NCI-H2081 treated with DMSO at 0.1 percent for 48 hours (cell line): ENCODE data around the gene MILR1.
A peak's percentile ranks its signal among the peaks of the same experiment; 100 is the strongest.
"Not testable (repeated sequence)": the region's sequence is repeated elsewhere in the genome, so short reads cannot be mapped to it uniquely, and the experiment has no call there.

Experiments
- DNase-seq: peaks from one replicate; lab custom pipeline; 2025; lab: John Stamatoyannopoulos, UW

Gene MILR1, protein sequence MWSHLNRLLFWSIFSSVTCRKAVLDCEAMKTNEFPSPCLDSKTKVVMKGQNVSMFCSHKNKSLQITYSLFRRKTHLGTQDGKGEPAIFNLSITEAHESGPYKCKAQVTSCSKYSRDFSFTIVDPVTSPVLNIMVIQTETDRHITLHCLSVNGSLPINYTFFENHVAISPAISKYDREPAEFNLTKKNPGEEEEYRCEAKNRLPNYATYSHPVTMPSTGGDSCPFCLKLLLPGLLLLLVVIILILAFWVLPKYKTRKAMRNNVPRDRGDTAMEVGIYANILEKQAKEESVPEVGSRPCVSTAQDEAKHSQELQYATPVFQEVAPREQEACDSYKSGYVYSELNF

DNA sequence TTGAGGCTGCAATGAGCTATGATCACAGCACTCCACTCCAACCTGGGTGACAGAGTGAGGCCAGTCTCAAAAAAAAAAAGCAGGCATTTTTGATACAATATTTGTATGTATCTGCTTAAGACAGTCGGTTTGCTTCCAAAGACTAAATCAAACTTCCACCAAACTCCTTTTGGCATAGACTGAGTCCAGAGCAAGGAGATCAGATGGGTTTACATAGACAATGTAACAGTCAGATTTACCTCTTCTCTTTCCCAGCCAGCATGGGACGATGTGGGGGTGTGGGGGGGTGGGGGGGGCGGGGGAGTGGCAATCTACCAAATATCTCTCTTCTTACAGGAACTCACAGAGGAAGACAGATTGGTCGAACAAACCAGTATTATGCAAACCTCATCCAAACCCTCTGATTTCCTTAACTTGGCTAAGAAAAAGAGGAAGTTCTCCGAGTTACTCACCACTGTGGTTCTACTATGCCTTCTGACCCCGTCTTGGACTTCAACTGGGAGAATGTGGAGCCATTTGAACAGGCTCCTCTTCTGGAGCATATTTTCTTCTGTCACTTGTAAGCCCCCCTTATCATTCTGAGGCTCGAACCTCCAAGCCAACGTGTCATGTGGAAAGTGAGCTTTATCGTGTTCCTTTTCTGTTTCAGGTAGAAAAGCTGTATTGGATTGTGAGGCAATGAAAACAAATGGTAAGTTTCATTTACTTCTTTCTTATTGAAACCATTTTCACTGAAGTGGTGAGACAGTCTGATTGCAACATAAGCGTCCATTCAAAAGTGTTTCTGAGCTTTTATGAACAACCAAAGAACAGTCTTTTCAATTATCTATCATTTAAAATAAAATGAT lies at the start of gene MILR1:
MILR1 (plus strand) TSS at position 451 of the 848 bp plus-strand sequence; CDS start at position 505, 54 bp downstream.
- no peak for DNase-seq

DNA sequence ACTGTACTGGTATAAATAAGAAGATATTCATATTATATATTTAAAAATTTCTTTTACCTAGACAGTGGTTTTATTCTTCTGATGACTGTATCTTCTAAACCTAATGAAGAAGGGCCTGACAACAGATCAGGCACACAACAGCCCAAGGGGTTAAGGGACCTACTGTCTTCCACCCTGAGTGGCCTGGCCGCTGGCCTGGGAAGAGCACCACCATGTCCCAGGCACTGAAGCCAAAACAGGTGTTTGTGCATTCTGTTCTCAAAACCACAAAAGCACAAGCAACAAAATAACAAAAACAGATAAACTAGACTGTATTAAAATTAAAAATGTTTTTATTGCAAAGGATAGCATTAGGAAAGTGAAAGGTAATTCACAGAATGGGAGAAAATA lies 49.2 kb upstream of the MILR1 start:
- no peak for DNase-seq

DNA sequence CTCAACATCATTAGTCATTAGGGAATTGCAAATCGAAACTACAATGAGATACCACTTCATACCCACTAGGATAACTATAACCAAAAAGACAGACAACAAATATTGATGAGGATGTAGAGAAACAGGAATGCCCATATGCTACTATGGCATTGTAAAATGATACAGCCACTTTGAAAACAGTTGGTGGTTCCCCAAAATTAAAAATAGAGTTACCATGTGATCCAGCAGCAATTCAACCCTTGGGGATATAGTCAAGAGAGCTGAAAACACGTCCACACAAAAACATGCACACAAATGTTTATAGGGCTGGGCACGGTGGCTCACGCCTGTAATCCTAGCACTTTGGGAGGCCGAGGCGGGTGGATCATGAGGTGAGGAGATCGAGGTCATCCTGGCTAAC lies 48.3 kb upstream of the MILR1 start:
- DNase-seq, result no peak

DNA sequence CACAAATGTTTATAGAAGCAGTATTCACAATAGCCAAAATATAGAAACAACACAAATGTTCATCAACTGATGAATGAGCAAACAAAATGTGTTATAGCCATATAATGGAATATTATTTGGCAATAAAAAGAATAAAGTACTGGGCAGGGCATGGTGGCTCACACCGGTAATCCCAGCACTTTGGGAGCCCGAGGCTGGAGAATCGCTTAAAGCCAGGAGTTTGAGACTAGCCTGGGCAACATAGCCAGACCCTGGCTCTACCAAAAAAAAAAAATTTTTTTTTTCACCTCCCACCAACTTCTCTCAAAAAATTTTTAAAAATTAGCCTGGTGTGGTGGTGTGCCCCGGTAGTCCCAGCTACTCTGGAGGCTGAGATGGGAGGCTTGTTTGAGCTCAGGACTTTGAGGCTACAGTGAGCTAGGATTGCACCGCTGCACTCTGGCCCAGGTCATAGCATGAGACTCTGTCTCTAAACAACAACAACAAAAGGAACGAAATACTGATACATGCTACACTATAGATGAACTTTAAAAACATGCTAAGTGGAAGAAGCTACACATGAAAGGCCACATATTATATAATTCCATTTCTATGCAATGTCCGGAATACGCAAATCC lies 47.6 kb upstream of the MILR1 start:
- no peak for DNase-seq

DNA sequence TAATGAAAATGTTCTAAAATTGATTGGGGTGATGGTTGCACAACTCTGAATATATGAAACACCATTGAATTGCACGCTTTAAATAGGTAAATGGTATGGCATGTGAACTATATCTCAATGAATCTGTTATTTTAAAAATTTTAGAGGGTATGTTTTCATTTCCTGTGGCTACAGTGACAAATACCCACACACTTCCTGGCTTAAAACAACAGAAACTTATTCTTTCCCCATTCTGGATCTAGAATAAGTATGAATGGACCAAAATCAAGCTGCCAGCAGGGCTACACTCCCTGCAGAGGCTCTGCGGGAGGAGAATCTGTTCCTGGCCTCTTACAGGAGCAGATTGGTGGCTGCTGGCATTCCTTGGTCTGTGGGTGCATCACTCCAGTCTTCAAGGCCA lies 47.0 kb upstream of the MILR1 start:
- DNase-seq, result no peak

DNA sequence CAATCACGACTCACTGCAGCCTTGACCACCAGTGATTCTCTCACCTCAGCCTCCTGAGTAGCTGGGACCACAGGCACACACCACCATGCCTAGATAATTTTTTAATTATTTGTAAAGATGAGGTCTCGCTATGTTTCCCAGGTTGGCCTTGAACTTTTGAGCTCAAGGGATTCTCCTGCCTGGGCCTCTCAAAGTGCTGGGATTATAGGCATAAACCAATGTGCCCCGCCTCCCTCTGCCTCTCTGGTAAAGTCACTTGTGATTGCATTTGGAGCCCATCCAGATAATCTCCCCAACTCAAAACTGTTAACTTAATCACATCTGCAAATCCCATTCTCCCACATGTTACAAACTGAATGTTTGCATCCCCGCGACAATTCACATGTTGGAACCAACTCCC lies 46.4 kb upstream of the MILR1 start:
- no peak for DNase-seq

DNA sequence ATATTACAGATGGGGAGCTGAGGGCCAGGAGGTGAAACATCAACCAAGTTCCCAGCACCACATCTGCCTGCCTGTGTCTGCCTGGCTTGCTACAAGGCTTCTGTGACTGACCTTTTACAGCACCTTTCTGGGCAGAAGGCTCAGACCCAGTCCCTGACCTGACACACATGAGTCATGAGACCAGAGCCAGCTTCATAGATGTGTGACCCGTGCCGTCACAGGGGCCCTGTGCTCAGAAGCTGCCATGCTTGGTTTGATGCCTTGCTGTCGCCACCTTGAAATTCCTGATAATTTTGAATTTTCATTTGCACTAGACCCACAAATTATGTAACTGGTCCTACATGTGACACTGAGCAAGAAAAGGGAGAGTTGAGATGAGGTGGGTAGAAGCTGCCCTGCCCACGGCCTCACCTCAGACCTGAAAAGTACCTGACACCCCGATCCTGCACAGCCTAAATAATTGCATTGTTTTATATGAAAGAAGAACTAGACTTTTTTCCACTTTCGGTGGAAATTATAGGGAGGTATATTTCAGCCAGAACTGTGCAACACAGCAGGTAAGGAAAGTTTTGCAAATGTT lies 44.9 kb upstream of the MILR1 start:
- no peak for DNase-seq

DNA sequence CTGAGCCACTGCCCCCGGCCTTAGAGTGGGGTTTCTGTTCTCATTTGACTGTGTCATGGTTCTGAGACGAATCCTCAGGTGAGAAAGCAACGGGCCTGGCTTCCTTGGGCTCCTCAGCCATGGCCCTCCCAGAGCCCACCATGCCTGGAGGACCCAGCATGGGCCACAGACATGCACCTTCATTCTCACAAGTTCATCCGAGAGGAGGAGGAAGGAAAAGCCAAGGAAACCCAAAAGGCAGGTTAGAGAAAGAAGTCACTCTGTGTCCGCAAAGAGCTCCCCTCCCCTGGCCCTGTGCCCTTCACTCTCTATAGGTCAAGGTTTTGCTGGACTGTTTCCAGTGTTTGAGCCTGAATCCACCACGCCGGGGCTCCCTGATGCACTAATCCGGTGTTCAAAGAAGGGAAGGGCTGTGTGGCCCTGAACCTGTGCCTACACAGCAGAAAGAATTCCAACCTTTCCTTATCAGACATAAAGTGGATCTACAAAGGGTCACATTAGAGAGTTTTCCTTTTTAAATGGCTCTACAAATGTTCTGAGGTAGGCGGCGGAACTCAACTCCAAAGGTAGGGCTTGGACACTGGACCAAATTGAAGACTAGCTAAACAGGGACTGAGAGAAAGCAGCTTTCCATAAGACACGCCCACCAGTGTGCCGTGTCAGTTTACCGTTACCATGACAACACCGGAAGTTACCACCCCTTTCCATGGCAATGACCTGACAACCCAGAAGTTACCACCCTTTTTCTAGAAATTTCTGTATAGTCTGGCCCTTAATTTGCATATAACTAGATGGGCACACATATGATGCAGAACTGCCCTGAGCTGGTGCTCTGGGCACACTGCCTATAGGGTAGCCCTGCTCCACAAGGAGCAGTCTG lies 42.4 kb upstream of the MILR1 start:
- DNase-seq, result no peak

DNA sequence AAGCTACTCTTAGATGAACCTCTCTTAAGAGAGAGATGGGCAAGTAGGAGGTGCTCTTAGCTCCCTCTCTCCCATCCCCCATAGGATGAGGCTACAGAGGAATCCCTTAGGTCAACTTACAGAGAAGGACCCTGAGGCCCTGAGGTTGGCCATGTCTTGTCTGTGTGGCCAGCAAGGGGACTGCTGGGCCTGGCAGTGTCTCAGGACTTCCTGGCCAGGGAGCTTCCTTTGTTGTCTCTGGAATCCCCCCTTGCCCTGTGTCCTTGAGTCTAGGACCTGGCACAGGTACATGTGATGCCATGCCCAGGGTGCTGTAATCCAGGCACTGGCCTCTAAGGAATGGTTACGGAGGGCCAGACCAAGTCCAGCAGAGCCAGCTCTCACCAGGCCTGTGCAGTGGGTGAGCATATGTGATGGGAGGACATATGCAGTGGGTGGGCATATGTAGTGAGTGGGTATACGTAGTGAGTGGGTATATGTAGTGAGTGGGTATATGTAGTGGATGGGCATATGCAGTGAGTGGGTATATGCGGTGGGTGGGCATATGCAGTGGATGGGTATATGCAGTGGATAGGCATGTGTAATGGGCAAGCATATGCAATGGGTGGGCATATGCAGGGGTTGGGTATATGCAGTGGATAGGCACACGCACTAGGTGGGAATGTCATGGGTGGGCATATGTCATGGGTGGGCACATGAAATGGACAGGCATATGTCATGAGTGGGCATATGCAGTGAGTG lies 38.0 kb upstream of the MILR1 start:
- no peak for DNase-seq

DNA sequence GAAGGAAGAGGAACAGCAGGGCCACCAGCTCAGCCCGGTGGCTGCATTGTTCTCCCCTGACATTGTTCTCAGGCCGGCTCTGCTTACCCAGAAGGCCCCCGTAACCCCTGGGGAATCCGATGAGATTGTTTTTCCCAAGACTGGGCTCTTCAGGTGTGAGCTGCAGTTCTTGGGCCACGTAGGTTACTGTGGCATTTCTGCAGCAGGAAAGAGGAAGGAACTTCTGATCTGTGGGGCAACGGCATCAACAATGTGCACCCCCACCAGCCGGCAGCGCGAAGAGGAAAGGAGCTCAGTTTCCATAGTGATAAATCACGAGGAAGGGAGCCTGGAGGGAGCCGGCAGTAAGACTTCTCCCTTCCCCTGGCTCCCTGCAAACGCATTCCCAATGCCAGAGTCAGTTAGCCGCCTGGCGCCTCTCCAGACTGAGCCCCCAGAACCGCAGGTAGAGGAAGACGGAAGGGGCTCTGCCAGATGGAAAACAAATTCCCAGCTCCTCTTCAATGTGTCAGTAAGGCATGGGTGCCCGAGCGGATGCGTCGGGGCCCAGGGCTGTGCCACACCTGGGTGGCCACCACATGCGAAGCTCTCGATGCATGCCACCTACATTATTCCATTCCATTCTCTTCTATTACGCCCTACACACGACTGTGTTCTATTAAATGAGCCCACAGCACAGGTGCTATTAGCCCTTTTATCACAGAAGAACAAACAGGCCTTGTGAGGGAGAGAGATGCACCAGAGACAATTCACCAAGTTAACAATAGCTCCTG lies 36.7 kb upstream of the MILR1 start:
- DNase-seq, result no peak

DNA sequence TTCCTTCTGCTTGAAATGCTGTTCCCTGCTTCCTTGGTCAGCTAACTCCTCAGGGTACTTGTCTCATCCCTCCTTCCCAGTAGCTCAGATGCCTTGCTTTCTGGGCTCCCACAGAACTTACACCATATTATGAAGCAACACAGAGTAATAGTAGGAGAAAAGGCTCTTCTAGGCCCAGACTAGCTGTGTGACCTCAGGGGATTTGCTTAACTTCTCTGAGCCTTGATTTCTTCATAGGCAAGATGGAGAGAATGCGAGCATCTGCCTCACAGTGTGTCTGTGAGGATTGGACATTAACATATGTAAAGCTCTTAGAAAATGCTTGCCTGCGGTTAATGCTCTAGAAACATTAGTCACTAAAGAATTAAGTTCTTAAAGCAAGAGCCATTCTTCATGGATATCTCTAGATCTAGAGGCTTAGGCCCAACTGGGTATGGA lies 36.0 kb upstream of the MILR1 start:
- DNase-seq, result no peak

DNA sequence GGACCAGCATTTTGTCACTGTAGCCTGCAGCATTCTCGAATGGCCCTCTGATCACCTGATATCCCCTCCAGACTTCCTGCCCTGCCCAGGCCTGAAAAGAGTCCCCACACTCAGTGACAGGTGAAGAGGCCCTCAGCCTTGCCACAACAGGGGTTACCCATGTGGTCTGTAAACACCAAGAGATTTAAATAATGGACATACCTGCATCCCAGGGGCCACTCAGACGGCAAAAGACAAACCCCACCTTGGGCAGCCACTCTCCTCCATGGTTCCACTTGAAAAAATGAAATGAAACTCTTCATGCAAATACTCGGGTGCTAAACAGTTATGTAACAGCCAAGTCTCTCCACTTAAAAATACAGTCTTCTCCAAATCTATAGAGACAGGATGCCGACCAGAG lies 35.4 kb upstream of the MILR1 start:
- DNase-seq, result no peak

DNA sequence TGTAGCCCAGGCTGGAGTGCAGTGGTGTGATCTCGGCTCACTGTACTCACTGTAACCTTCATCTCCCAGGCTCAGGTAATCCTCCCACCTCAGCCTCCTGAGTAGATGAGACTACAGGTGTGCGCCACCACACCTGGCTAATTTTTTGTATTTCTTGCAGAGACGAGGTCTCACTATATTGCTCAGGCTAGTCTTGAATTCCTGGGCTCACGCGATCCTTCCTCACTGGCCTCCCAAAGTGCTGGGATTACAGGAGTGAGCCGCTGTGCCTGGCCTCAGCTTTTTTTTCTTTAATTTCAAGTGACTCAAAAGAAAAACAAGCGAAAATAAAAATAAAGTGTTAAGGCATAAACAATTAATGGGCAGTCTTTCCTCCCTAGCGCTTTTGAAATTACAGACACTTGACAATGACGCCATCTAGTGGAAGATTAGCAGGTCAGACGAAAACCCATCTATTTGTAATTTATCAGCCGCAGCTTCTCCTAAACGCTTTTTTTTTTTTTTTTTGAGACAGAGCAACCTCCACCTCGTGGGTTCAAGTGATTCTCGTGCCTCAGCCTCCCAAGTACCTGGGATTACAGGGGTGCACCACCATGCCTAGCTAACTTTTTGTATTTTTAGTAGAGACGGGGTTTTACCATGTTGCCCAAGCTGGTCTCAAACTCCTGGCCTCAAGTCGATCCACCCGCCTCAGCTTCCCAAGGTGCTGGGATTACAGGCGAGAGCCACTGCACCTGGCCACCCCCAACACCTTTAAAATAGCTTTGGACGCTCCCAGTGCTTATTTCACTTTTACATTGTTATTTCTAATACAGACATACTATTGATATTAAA lies 30.2 kb upstream of the MILR1 start:
- peak; percentile 22 for DNase-seq

DNA sequence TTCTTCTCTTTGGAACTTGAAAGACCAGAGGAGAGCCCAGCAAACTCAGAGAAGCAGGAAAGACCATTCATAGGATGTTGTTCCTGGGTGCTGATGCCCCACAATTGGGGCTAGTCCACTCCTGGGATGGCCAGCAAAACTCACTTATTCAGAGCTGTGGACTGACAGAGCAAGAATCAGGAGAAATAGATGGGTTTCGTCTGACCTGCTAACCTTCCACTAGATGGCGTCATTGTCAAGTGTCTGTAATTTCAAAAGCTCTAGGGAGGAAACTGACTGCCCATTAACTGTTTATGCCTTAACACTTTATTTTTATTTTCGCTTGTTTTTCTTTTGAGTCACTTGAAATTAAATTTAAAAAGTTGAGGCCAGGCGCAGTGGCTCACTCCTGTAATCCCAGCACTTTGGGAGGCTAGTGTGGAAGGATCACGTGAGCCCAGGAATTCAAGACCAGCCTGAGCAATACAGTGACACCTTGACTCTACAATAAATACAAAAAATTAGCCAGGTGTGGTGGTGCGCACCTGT lies 28.7 kb upstream of the MILR1 start:
- DNase-seq, result peak; percentile 42

DNA sequence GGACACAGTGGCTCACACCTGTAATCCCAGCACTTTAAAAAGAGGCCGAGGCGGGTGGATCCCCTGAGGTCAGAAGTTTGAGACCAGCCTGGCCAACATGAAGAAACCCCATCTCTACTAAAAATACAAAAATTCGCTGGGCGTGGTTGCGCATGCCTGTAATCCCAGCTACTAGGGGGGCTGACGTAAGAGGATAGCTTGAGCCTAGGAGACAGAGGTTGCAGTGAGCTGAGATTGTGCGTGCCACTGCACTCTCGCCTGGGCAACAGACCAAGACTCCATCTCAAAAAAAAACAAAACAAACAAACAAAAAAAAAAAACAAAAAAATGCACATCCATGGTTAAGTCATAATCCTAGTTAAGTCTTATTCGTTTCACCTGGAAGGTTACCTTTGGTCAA lies 26.8 kb upstream of the MILR1 start:
- DNase-seq, result not testable (repeated sequence)

DNA sequence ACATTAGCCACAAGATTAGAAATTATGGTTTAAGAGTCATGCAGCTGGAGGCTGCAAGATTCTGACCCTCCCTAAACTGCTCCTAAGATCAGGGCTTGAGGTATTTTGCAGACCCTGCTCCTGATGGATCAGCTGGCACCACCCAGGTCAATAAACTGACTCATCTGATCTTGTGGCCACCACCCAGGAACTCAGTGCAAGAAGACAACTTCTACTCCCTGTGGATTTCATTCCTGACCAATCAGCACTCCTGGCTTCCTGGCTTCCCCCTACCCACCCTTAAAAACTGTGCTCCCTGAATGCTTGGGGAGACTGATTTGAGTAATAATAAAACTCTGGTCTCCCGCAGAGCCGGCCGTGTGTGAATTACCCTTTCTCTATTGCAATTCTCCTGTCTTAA lies 25.0 kb upstream of the MILR1 start:
- no peak for DNase-seq

DNA sequence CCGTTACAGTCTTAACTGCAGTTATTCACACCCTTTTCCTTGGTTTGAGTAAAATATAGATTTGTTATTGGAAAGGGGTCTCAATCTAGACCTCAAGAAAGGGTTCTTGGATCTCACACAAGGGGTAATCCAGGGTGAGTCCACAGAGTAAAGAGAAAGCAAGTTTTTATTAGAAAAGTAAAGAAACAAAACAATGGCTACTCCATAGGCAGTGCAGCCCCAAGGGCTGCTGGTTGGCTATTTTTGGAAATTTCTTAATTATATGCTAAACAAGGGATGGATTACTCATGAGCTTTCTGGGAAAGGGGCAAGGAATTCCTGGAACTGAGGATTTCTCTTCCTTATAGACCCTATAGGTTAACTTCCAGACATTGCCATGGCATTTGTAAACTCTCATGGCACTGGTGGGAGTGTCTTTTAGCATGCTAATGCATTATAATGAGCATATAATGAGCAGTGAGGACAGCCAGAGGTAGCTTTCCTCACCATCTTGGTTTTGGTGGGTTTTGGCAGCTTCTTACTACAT lies 24.5 kb upstream of the MILR1 start:
- no peak for DNase-seq

DNA sequence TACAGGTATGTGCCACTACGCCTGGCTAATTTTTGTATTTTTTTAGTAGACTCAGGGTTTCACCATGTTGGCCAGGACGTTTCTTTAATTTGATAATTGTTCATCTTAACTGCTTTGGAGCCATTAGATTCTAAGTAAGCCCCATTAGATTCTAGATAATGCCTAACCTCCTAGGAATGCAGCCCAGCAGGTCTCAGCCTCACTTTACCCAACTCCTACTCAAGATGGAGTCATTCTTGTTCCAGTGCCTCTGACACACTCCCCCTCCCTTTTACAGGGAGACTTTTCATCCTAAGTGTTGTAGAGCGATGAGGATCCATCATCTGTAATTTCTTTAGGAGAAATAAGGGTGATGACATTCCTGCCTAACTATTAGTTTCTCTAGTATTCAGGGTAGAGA lies 23.7 kb upstream of the MILR1 start:
- DNase-seq, result no peak

DNA sequence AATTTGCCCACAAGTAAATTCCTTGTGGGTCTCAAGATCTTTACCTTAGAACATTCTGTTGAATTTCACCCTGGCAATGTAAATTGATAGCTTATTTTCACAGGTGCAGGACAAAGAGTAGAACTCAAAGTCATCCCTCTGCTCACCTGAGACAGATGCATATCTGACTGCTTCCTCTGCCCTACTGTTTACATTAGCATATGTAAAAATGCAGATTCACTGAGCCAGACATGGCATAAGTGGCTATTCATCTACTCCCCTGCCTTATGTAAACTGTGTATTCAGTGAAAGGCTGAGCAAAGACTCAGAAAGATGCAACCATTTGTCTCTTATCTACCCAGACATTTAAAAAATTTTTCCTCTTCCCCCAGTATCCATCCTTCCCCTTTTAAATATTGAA lies 22.3 kb upstream of the MILR1 start:
- no peak for DNase-seq
